HG02943 (cell line): ENCODE data around the gene ORC3.
"Not testable (repeated sequence)": the region's sequence is repeated elsewhere in the genome, so short reads cannot be mapped to it uniquely, and the experiment has no call there.

ENCODE experiments used
- ATAC-seq: cut with Tn5 transposase; IDR thresholded peaks from one replicate; pipeline ENCODE4 v1.9.1; 2021; ENCODE audit warnings: mild to moderate bottlenecking, low read depth, moderate library complexity; ENCODE audit not compliant: unreplicated experiment

The ORC3 gene

DNA sequence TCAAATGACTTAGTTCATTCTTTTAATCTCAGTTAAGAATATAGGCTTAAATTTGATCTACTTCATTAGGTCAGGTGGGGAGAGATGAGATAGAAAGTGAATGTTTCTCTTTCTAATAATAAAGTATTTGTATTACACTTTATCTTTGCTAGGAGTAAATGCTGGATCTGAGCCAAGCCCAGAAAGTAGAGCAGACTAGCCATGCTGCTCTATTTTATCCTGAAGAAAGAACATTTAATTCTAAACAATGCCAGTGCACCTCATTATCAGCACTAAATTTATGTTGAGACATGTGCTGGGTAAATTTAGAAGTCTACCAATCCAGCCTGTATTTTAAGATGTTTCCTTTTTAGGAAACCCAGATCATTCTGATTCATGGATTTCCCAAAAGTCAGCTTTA, 68.6 kb downstream of the ORC3 start:
- no peak for ATAC-seq

DNA sequence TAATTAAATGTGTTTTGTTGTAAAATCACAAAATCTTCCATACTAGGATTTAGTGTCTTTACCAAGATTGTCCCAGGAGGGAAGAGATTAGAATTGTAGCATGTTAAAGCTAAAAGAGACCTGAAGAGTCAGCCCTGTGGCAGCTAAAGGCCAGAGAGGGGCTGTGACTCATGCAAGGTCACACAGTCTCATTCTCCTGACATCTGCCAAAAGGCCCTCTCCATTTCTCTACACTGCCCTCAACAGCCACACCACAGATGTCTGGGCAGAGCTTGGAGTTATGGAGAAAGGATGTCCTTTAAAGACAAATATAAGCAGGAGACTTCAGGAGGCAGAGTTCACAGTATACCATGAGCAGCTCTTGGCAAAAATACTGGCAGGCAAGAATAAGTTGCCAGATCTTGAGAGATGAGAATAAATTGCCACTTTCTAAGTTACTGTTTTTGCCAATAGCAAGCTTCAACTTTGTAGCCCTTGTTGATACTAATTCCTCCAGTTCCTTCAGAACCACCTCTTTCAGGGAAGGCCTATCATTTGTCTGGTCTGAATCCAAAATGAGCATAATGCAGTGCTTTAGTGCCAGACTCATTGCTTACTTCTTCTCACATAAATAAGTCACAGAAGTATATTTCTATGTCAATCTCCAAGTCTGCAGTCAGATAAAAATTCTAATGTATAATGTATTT, 70.4 kb downstream of the ORC3 start:
- no peak for ATAC-seq

DNA sequence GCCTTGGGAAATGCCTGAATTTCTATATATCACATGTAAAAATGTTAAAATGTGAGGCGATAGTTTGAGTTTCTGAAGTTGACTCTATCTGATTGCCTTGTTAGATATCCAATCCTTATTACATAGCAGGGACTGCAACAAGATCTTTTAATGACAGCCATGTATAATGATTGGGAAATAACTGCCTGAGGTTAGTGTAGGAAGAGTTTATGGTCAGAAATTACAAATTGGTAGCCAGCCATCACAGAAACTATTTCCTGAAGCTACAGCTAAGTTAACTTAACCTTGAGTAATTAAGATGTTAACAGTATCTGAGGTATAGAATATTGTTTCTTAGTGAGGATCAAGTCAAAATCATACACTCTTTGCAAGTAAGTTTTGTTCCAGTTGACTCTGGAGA, 71.1 kb downstream of the ORC3 start:
- no peak for ATAC-seq

DNA sequence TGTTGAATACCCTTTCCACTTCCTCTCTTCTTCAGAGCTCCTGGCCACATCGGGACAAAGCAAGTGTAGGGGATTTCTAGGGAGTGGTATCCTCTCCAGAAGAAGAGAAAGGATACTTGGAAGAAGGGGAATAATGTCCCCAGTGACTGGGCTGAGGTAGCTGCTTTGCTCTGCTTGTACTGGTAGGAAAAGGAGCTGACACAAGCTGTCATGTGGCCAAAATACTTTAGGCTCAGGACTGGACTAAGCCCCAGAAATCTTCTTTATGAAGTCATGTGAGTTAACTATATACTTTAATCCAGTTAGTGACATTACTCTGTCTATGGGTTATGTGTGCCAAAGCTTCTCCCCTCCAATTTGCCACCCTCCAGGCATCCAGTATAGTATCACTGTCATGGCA, 71.6 kb downstream of the ORC3 start:
- no peak for ATAC-seq

DNA sequence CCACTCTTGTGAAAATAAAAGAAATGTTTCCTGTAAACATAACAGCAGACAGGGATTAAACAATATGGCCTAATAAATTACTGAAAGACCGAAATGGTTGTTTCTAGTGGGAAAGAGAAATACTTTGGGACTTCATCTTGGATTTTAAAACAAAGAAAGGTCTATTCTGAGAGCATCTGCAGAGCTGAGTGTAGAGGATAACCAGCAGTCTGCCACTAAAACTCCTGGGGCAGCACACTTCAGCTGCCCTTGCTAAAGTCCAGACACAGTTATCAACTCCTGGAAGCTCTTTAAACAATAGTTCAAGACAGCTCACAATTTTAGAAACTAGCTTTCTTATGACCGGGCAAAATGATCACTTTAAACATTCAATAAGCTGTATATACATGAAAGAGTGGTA, 73.5 kb downstream of the ORC3 start:
- ATAC-seq: no peak

DNA sequence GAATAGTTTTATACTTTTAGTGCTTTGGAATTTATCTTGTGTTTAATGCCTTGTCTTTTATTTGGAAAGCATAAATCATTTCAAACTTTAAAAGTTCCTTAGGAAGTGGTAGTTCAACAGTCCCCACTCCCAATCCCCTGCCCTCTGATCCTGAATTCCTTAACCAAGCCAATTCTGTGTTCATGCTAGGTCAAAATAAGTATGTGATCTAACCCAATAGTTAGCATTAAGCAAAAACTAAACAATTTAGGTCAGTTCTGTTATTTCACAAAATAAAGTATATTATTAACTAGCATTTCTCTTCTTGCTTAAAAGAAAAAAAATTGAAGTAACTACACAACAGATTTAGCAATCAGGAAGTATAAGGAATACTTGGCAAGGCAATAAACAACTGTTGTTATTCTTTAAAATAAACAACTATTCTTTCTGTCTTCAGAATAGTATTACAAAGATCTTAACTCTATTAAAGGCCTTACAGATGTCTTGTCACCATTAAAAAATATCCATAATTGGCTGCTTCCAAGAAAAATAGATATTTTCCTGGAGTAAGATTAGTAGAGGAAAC, 75.1 kb downstream of the ORC3 start:
- ATAC-seq: no peak

DNA sequence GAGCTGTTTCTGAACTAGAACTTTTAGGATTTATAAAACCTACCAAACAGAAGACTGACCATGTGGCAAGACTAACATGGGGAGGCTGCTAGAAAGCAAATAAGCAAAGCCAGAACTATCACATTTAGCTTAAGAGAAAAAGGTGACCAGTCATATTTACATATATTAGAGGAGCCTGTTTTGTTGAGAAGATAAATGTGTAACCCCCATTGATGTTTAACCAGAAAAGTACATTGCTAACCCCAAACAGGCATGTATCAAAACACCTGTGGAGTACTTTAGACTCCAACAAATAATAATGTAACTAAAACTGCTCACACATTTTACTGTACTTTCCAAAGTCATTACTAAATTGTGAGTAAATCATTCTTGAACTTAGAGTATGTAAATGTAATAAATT, 77.1 kb downstream of the ORC3 start:
- ATAC-seq: no peak

DNA sequence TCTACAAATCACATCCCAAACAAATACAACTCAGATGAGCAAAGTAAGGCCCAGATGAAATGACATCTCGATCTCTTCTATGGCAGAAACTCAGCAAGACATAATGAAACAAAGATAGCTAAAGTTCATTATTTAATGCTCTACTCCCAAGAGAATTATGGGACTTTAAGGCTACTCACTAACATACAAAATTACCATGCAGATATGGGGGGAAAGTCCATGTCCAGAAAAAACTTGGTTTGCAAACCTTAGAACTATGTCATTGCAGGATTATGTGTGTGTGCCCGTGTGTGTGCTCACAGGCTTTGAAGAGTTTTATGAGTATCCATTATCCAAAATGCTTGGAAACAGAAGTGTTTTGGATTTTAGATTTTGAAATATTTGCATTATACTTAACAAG, 78.1 kb downstream of the ORC3 start:
- ATAC-seq: no peak

DNA sequence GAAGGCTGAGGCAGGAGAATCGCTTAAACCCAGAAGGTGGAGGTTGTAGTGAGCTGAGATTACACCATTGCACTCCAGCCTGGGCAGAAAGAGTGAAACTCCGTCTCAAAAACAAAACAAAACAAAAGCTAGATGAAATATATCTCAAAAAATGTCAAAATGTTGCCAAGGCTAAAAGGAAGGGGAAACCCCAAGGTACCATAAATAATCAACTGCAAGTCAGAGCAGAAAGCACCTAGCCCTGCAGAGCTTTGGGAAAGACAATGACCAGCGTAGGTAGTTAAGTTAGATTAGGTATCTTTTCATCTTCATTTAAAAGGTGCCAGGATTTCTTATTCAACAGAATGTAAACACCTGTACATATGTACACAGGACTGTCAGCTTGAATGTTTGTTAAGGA, 79.1 kb downstream of the ORC3 start:
- ATAC-seq: no peak

DNA sequence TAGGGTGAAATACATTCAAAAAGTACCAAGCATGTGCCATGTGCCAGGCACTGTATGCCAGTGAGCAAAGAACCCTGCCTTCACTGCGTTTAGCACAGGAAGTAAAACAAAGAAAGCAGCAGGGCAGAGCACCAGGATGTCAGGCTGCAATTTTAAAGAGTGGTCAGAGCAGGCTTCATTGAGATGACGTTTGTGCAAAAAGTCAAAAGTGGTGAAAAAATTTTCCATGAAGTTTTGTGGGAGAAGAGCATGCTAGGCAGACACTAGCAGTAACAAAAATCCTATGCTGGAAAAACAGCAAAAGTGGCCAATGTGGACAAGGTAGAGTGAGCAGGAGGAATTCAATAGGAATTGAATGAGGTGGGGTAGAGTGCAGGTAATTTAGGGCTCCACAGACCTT, 80.8 kb downstream of the ORC3 start:
- ATAC-seq: no peak

DNA sequence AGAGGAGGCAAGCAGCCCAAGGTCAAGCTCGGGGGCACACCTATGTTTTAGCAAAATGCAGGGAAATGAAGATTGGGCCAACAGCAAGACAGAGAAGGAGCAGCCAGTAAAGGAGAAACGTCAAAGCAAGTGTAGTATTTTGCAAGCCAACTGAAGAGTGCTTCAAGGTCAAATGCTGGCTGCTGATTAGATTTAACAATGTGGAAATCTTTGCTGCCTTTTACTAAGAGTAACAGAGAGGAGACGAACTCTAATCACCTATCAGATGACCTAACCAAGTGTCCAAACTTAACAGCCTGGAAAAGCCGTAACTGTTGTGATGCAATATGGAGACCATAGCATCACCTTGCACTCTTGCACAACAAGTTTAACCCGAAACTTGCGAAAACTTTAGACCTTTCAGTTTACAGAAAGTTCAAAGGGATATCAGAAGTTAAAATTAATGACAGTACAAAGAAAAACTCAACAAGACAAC, 81.7 kb downstream of the ORC3 start:
- ATAC-seq: no peak

DNA sequence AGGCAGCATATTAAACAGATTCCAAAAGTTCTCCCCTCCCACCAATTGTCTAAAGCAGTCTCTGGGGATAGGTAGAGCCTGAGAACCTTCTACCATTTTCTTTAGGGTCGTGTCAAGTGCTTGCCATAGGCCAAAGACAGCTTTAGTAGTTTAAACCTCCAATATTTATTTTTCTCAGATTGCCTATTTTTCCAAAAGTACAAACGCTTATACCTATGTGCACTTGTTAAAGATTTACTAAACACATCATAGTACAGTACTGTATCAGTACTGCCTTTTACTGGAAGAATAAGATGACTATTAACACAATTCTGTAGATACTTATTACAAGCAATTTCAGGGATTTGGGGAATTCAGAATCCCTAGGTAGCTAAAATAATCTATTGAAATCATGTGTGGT, 82.7 kb downstream of the ORC3 start:
- no peak for ATAC-seq

DNA sequence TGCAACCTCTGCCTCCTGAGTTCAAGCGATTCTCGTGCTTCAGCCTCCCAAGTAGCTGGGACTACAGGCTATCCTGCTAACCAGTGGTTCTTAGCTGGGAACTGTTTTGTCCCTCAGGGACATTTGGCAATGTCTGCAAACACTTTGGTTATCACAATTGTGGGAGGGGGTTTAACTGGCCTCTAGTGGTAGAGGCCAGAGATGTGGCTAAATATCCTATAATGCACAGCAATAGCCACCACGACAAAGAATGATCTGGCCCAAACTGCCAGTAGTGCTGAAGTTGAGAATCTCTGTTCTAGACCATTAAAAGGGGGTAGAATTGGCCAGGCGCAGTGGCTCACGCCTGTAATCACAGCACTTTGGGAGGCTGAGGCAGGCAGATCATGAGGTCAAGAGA, 83.3 kb downstream of the ORC3 start:
- no peak for ATAC-seq

DNA sequence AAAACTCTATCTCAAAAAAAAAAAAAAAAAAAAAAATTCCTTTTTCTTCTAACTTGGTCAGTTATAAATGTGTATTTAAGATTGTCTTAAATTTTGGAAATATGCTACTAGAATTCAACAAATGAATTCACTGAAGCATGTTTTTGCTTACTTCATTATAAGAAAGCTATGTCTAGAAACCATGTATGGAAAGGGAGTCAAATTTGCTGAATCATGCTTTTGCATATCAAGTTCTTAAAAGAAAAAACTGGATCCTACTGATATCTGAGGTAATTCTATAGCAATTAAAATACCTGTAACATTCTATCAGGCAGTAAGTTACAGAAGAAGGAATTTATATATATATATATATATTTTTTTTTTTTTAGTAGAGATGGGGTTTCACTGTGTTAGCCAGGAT, 84.4 kb downstream of the ORC3 start:
- ATAC-seq: no peak

DNA sequence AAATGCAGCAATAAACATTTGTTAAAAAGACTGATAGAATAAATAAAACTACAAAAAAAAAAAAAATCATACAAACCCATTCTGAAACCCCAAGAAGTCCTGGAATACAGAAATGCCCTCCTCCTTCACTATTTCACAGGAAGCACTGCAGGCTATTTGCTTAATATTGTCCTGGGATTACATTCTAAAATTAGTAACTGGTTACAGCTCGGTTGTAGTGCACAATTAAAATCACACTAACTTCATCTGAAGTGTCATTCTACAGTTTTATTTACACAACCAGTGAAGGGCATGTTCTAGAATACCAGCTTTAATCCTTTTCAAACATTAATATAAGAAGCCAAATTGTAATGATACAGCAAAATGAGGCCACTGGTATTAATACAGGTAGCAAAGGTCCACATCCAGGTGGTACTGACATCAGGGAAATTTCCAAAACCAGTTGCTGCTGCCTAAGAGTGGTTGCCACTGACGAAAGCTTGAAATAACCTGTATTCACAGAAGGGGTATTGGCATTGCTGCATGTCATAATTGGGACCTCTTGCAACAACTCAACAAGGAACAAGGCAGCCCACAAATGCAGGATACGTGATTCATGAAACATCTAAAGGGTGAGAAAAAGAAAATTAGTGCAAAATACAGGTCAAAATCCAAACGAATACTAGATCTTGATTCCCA, 85.2 kb downstream of the ORC3 start:
- no peak for ATAC-seq

DNA sequence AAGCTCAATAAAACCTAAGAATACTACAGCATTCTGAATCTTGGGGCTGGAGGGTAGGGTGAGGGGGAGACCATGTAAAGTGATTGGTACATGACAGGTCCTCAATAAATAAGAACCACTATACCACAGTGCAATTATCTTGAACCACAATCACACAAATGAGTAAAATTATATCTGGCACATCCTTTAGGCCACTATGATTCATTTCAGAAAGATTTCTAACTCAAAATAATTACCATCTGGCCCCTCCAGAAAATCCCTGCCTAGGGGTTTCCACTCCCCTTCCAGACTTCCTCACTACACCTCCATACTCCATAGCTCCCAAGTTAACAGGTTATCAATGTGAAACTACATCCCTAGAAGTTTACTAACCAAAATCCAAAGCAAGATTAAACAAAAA, 92.4 kb downstream of the ORC3 start:
- no peak for ATAC-seq

DNA sequence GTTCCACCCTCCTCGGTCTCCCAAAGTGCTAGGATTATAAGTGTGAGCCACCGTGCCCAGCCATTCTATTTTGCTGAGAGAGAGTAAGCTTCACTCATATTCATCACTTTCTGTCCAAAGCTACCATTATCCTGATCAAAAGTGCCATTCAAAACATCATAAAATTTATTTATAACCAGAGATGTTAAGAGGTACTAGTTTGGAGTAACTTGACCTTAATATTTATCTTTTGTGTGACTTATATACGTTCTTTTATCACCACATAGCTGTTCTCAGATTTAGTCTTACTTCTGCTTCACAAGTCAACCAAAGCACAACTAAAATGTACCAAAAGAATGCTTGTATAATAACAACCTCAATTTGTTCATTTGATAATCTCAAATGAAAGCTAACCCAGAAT, 94.0 kb downstream of the ORC3 start:
- no peak for ATAC-seq

DNA sequence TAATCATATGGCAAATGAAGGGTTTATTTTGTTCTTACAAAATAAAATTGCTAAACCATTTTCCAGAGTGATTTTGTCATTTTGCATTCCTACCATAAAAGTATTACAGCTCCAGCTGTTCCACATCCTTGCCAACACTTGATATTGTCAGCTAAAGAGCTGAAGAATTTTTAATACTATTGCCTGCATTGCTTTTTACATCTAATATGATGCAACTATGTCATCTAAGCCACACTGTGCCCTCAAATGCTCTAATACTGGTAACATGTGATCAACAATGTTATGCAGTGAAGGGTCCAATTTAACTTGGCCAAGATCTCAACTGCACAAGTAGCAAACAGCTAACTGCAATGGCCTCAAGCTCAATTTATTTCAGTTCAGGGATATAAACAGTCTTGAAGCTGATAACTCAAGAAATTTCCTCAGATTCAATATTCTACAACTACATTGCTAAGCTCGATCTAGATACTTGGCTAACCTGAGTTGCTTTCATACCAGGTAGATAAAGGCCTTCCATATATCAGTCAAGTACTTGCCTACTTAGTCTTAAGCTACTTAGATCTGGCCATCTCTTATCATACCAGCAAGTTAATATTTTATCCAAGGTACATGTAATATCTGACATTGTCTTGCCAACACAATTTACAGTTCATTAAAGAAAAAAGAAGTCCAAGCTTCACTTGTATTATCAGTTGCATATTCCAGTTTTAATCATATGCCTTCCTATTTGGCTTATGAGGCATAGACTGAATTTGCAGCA, 95.1 kb downstream of the ORC3 start:
- ATAC-seq: no peak

DNA sequence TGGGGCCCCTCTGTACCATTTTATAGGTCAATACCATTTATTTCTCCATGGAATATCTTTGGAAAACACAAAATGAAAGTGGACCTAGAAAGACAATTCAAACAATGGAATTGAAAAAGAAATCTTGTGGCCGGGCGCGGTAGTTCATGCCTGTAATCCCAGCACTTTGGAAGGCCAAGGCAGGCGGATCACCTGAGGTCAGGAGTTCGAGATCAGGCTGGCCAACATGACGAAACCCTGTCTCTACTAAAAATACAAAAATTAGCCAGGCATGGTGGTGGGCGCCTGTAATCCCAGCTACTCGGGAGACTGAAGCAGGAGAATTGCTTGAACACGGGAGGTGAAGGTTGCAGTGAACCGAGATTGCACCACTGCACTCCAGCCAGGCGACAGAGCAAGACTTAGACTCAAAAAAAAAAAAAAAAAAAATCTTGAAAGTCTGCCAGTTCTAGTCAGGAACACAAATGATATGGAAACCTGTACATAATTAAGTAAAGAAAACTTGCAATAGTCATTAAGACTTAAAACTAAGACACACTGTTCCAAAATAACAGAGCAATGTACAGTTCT, 96.8 kb downstream of the ORC3 start:
- not testable (repeated sequence) for ATAC-seq

DNA sequence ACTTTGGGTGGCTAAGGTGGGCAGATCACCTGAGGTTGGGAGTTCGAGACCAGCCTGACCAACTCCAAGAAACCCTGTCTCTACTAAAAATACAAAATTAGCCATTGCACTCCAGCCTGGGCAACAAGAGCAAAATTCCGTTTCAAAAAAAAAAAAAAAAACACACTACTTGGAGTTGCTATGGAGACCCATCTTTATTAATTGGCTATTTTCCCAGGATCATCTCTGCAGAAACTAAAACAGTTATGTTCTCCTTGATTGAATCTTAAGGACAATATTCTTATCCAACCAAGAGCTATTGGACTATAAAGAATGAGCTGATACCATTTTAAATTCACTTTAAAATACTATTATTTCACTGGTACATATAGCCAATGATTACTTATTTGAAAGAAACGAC, 97.4 kb downstream of the ORC3 start:
- no peak for ATAC-seq

DNA sequence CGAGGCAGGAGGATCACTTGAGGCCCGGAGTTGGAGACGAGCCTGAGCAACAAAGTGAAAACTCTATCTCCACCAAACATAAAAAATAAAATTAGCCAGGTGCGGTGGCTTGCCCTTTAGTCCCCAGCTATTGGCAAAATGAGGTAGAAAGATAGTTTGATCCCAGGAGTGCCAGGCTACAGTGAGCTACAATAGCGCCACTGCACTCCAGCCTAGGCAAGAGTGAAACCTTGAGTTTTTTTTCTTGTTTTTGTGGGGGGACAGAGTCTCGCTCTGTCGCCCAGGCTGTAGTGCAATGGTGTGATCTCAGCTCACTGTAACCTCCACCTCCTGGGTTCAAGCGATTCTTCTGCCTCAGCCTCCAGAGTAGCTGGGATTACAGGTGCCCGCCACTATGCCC, 98.0 kb downstream of the ORC3 start:
- not testable (repeated sequence) for ATAC-seq
